HG02642 (cell line): ENCODE measurements around the gene ACKR3.

Experiments
- ATAC-seq: cut with Tn5 transposase; IDR thresholded peaks from one replicate; pipeline ENCODE4 v1.9.1; 2021; ENCODE audit warnings: mild to moderate bottlenecking; ENCODE audit not compliant: unreplicated experiment, poor library complexity

ACKR3 gene

GRCh38 chr2:236566596-236566995 is 3.0 kb upstream of the ACKR3 start:
- no peak for ATAC-seq

- peak; percentile 45 for ATAC-seq
Measured at GRCh38 chr2:236568068-236568921, 1.3 kb upstream of the ACKR3 start.

GRCh38 chr2:236568922-236569572 is 578 bp upstream of the ACKR3 start:
- ATAC-seq = no peak

GRCh38 chr2:236570081-236570868 is 650 bp downstream of the ACKR3 start:
- ATAC-seq = no peak

- no peak for ATAC-seq
Measured at GRCh38 chr2:236571145-236571544, 1.5 kb downstream of the ACKR3 start.

- no peak for ATAC-seq
Measured at GRCh38 chr2:236572482-236572881, 2.9 kb downstream of the ACKR3 start.

- ATAC-seq = no peak
Measured at GRCh38 chr2:236573066-236573929, 3.7 kb downstream of the ACKR3 start.

- ATAC-seq = no peak
Measured at GRCh38 chr2:236574000-236574399, 4.4 kb downstream of the ACKR3 start.

- no peak for ATAC-seq
Measured at GRCh38 chr2:236574424-236575145, 5.0 kb downstream of the ACKR3 start.

- ATAC-seq = no peak
Measured at GRCh38 chr2:236575510-236575909, 5.9 kb downstream of the ACKR3 start.

GRCh38 chr2:236576087-236576486 is 6.5 kb downstream of the ACKR3 start:
- ATAC-seq = no peak

GRCh38 chr2:236576953-236577352 is 7.3 kb downstream of the ACKR3 start:
- no peak for ATAC-seq

GRCh38 chr2:236577481-236578410 is 8.1 kb downstream of the ACKR3 start:
- ATAC-seq = no peak

- no peak for ATAC-seq
Measured at GRCh38 chr2:236578411-236578846, 8.8 kb downstream of the ACKR3 start.

- ATAC-seq = no peak
Measured at GRCh38 chr2:236579048-236579745, 9.6 kb downstream of the ACKR3 start.

GRCh38 chr2:236579746-236580315 is 10.2 kb downstream of the ACKR3 start:
- ATAC-seq = no peak

GRCh38 chr2:236580746-236581355 is 11.2 kb downstream of the ACKR3 start:
- no peak for ATAC-seq
